ENCODE measurements around the gene ITSN2.
"Not testable (repeated sequence)": the region's sequence is repeated elsewhere in the genome, so short reads cannot be mapped to it uniquely, and the experiment has no call there.

Gene ITSN2

DNA sequence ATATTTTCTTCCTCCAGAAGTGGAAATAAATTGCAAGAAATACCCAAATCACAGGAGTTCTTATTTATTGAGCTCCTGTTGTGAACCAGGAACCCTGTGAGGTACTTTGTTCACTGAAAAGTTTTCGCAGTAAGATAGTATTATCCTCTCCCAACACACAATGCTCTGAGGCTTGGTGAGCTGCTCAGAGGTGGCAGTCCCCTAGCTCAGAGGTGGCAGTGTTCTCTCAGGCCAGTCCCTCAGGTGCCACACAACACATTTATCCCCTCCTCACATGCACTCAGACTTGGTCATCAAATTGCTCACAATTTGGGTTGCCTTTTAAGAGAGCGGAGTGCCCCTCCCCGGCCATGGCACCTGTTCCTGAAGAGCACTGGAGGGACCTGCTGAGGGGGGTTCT lies 159.5 kb downstream of the ITSN2 start:
- no peak overlapping the region for H3K27ac ChIP-seq
- no peak overlapping the region for H3K4me3 ChIP-seq (ENCODE audit: low read depth, low read length)
- no peak for DNase-seq
- H3K36me3 ChIP-seq, result peaks cover 5% of the 10 kb centered on the region
- TF ChIP-seq, protein P1, sequence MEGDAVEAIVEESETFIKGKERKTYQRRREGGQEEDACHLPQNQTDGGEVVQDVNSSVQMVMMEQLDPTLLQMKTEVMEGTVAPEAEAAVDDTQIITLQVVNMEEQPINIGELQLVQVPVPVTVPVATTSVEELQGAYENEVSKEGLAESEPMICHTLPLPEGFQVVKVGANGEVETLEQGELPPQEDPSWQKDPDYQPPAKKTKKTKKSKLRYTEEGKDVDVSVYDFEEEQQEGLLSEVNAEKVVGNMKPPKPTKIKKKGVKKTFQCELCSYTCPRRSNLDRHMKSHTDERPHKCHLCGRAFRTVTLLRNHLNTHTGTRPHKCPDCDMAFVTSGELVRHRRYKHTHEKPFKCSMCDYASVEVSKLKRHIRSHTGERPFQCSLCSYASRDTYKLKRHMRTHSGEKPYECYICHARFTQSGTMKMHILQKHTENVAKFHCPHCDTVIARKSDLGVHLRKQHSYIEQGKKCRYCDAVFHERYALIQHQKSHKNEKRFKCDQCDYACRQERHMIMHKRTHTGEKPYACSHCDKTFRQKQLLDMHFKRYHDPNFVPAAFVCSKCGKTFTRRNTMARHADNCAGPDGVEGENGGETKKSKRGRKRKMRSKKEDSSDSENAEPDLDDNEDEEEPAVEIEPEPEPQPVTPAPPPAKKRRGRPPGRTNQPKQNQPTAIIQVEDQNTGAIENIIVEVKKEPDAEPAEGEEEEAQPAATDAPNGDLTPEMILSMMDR (IDR thresholded peaks at IDR 0.05; ENCODE audit: low read depth, low read length), result no peak
- H3K27me3 ChIP-seq (ENCODE audit: insufficient read depth, low read depth, severe bottlenecking), result no peaks in the 10 kb centered on the region
- H3K9me3 ChIP-seq (ENCODE audit: severe bottlenecking), result peaks cover 6% of the 10 kb centered on the region

DNA sequence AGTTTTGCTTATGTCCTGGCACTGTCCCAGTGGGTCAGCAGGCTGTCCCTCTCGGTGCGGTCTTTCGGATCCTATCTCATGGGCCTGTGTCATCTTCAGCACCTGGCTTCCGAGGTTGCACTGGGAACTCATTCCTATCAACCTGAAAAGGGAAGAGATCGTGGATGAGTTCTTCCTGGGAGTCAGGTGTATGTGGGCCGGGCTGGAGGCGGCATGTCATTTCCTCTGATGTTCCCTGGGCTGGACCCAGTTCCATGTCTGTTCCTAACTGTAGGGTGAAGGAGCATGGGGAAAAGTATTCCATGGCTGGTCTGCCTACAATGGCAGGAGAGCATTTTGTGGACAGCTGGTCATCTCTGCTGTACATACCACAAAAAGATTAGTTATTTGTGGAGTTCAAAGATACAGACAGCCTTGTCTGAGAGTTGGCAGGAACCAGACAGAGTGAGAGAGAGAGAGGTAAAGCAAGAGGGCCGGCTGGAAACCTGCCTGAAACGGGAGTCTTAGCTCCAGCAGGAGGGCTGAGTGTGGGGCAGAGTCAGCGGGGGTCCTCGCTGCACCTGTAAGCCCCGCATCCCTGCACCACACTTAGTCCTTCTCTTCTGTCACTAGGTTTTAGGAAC lies 160.3 kb downstream of the ITSN2 start:
- Histone ChIP-seq H3K9me3 (ENCODE audit: severe bottlenecking) (peaks cover 6% of the 10 kb centered on the region), H3K27ac (no peak overlapping the region), H3K4me3 (ENCODE audit: low read depth, low read length) (no peak overlapping the region), H3K36me3 (peaks cover 5% of the 10 kb centered on the region), H3K27me3 (ENCODE audit: insufficient read depth, low read depth, severe bottlenecking) (no peaks in the 10 kb centered on the region)
- no peak for DNase-seq
- TF ChIP-seq, protein P1 (IDR thresholded peaks at IDR 0.05; ENCODE audit: low read depth, low read length), result no peak

DNA sequence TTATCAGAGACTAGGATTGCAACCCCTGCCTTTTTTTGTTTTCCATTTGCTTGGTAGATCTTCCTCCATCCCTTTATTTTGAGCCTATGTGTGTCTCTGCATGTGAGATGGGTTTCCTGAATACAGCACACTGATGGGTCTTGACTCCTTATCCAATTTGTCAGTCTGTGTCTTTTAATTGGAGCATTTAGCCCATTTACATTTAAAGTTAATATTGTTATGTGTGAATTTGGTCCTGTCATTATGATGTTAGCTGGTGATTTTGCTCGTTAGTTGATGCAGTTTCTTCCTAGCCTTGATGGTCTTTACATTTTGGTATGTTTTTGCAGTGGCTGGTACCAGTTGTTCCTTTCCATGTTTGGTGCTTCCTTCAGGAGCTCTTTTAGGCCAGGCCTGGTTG lies 163.1 kb downstream of the ITSN2 start:
- not testable (repeated sequence) for H3K27me3 ChIP-seq (ENCODE audit: insufficient read depth, low read depth, severe bottlenecking); H3K4me3 ChIP-seq (ENCODE audit: low read depth, low read length); H3K27ac ChIP-seq; H3K36me3 ChIP-seq; DNase-seq
- H3K9me3 ChIP-seq (ENCODE audit: severe bottlenecking), result peaks cover 12% of the 10 kb centered on the region

DNA sequence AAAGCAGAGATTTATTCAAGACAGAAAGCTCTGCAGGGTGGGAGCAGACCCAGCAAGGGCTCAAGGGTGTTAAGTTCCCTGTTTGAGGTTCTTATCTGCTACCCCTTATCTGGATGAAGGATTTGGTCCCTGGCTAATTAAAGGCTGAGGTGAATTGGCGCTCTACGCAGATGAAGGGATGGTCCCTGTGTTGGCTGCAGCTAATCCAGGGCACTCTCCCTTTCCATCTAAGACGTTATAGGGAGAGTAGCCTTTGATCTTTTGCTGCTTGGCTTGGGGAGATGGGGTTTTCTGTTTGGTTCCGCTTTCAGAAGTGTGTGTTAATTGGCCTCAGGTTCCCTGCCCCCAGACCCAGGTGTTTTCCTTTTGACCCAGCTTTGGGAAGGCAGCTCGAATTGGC lies 168.5 kb downstream of the ITSN2 start:
- Histone ChIP-seq H3K4me3 (ENCODE audit: low read depth, low read length) (no peak overlapping the region), H3K9me3 (ENCODE audit: severe bottlenecking) (peaks cover 6% of the 10 kb centered on the region), H3K36me3 (no peaks in the 10 kb centered on the region), H3K27ac (no peak overlapping the region), H3K27me3 (ENCODE audit: insufficient read depth, low read depth, severe bottlenecking) (no peaks in the 10 kb centered on the region)
- TF ChIP-seq, protein P1 (IDR thresholded peaks at IDR 0.05; ENCODE audit: low read depth, low read length), result no peak
- peak; percentile 44 for DNase-seq

DNA sequence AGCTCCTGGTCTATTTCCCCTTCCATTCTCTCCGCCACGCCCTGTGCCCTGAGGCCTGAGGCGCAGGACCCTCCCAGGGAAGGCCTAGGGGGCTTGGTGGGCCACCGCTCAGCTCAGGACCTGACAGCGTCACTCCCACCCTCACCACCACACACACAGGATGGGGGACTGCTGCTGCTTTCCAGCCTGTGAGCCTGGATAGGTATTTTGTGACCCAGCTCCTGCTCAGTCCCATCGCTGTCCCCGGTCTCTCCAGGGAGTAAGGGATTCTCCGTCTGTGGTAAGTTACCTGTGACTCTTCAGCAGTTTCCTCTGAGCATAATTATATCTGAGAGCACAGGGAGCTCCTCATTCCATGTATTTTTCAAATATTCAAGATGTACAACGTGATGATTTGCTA lies 169.2 kb downstream of the ITSN2 start:
- H3K27me3 ChIP-seq (ENCODE audit: insufficient read depth, low read depth, severe bottlenecking), result no peaks in the 10 kb centered on the region
- TF ChIP-seq, protein P1 (IDR thresholded peaks at IDR 0.05; ENCODE audit: low read depth, low read length), result no peak
- H3K36me3 ChIP-seq, result no peaks in the 10 kb centered on the region
- no peak overlapping the region for H3K27ac ChIP-seq
- H3K9me3 ChIP-seq (ENCODE audit: severe bottlenecking), result peaks cover 6% of the 10 kb centered on the region
- DNase-seq, result no peak
- no peak overlapping the region for H3K4me3 ChIP-seq (ENCODE audit: low read depth, low read length)

DNA sequence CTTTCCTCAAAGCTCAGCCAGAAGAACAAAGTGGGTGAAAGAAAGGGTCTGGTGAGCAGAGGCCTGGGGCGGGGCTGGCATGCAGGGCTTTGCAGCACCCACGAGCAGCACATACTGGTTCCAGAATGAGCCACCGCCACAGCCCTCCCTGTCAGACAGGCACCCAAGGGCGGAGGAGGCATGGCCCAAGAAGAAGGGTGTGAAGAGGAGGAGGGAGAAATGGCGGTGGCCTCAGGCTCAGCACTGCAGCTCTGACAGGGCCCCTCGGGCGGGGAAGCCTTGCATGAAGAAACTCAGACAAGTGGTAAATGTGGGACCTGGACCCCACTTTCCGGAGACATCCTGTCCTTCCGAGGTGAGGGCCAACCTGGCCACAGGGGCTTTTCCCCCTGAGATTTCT lies 169.8 kb downstream of the ITSN2 start:
- DNase-seq, result no peak
- TF ChIP-seq, protein P1 (IDR thresholded peaks at IDR 0.05; ENCODE audit: low read depth, low read length), result no peak

More for the DNA sequence above, 169.8 kb downstream of the ITSN2 start:
- no peak overlapping the region for H3K4me3 ChIP-seq (ENCODE audit: low read depth, low read length)
- H3K9me3 ChIP-seq (ENCODE audit: severe bottlenecking), result peaks cover 6% of the 10 kb centered on the region
- no peaks in the 10 kb centered on the region for H3K27me3 ChIP-seq (ENCODE audit: insufficient read depth, low read depth, severe bottlenecking)
- H3K36me3 ChIP-seq, result no peaks in the 10 kb centered on the region
- no peak overlapping the region for H3K27ac ChIP-seq

All from WERI-Rb-1 (cell line).